SK-N-SH (cell line): ENCODE results near the gene TGFA. TPM values are rescaled to one million over a fixed set of nuclear protein-coding genes. Genes with fewer than 3 reads are reported as not detected.

Experiments used
- CTCF ChIA-PET: fragments of 300-600, 350-600 bp; formaldehyde crosslinking; extraction: SDS; loops from one replicate; lab custom pipeline; 2021; lab: Yijun Ruan, JAX
- POLR2A ChIA-PET: fragments of 350-600 bp; sonication (Branson Sonifier 250); formaldehyde crosslinking; extraction: SDS; loops from one replicate; lab custom pipeline; 2020; ENCODE audit warnings: antibody characterized with exemption, inconsistent platforms; lab: Yijun Ruan, JAX
- DNase-seq: peaks from one replicate; pipeline ENCODE4 v3.0.0; 2012
- H2AFZ ChIP-seq: fragments of 200-600 bp; sonication (generic); 2 replicates; pipeline ENCODE4 v1.8.1; 2016; ENCODE audit warnings: antibody characterized with exemption, mild to moderate bottlenecking, low read depth
- H3F3A ChIP-seq: fragments of 200-600 bp; sonication (generic); replicated peaks from 2 replicates; pipeline ENCODE3; 2016; ENCODE audit warnings: antibody characterized with exemption, mild to moderate bottlenecking; ENCODE audit not compliant: insufficient read depth
- H3K27ac ChIP-seq, 2 experiments: fragments of 200-500 bp in 1 of 2; fragments of 200-600 bp in 1 of 2; sonication (Bioruptor generic) in 1 of 2; sonication (generic), shearing (Covaris generic) in 1 of 2; 2 replicates each; pipeline versions ENCODE4 v1.5.1 to v1.6.1; 2014 to 2016; ENCODE audit warnings: low read depth in 2 of 2, inconsistent platforms in 1 of 2, low read length in 1 of 2, mild to moderate bottlenecking in 1 of 2, mixed read lengths in 1 of 2
- H3K27me3 ChIP-seq: fragments of 200-600 bp; sonication (generic), shearing (Covaris generic); 2 replicates; pipeline ENCODE4 v1.6.1; 2016; ENCODE audit warnings: mixed run types; ENCODE audit not compliant: insufficient read depth
- H3K36me3 ChIP-seq, 2 experiments: fragments of 200-500 bp in 1 of 2; fragments of 200-600 bp in 1 of 2; sonication (Bioruptor generic) in 1 of 2; sonication (generic) in 1 of 2; replicated peaks in 1 of 2; 2 replicates each; pipeline versions ENCODE3 to v1.5.1; 2014 to 2016; ENCODE audit warnings: low read length in 1 of 2, mild to moderate bottlenecking in 1 of 2; ENCODE audit not compliant: insufficient read depth in 2 of 2, control insufficient read depth in 1 of 2
- H3K4me1 ChIP-seq, 2 experiments: fragments of 200-500 bp in 1 of 2; fragments of 200-600 bp in 1 of 2; sonication (Bioruptor generic) in 1 of 2; sonication (generic), shearing (Covaris generic) in 1 of 2; 2 replicates each; pipeline versions ENCODE4 v1.5.1 to v1.6.1; 2014 to 2016; ENCODE audit warnings: low read depth in 1 of 2, low read length in 1 of 2, mixed run types in 1 of 2; ENCODE audit not compliant: insufficient read depth in 2 of 2, control insufficient read depth in 1 of 2
- H3K4me2 ChIP-seq: fragments of 200-600 bp; sonication (generic), shearing (Covaris generic); 2 replicates; pipeline ENCODE4 v1.6.1; 2017; ENCODE audit warnings: mixed run types
- H3K4me3 ChIP-seq, 2 experiments: fragments of 200-500 bp in 1 of 2; fragments of 200-600 bp in 1 of 2; sonication (Bioruptor generic) in 1 of 2; sonication (generic), shearing (Covaris generic) in 1 of 2; 2 replicates each; pipeline versions ENCODE4 v1.5.1 to v1.8.1; 2014 to 2016; ENCODE audit warnings: low read depth in 2 of 2, inconsistent platforms in 1 of 2, low read length in 1 of 2, mild to moderate bottlenecking in 1 of 2, mixed read lengths in 1 of 2, moderate library complexity in 1 of 2
- H3K79me2 ChIP-seq: fragments of 200-600 bp; sonication (generic); 2 replicates; pipeline ENCODE4 v1.8.1; 2017; ENCODE audit warnings: mild to moderate bottlenecking; ENCODE audit not compliant: insufficient read depth
- H3K9ac ChIP-seq: fragments of 200-600 bp; sonication (generic); 2 replicates; pipeline ENCODE4 v1.6.1; 2017; ENCODE audit warnings: mixed run types
- H3K9me2 ChIP-seq: fragments of 200-600 bp; sonication (generic); 2 replicates; pipeline ENCODE4 v1.6.1; 2017; ENCODE audit warnings: mixed run types
- H3K9me3 ChIP-seq: fragments of 200-600 bp; sonication (generic); 2 replicates; pipeline ENCODE4 v1.6.1; 2017; ENCODE audit warnings: mixed run types, mild to moderate bottlenecking, moderate library complexity
- H4K20me1 ChIP-seq: fragments of 200-600 bp; sonication (generic); 2 replicates; pipeline ENCODE4 v1.6.1; 2017; ENCODE audit warnings: mild to moderate bottlenecking, mixed run types; ENCODE audit not compliant: insufficient read depth
- FOXJ3 ChIP-seq: sonication (generic); formaldehyde crosslinking; IDR thresholded peaks from 2 replicates; pipeline ENCODE4 v1.5.1; 2020; ENCODE audit warnings: mild to moderate bottlenecking, missing genetic modification reagents
- FOXM1 ChIP-seq: IDR thresholded peaks from 2 replicates; pipeline ENCODE4 v1.4.0; 2012; ENCODE audit warnings: low read depth, mild to moderate bottlenecking
- GATA2 ChIP-seq: sonication (generic); formaldehyde crosslinking; IDR thresholded peaks from 2 replicates; pipeline ENCODE4 v1.5.0; 2020; ENCODE audit warnings: mild to moderate bottlenecking, missing genetic modification reagents
- MEF2A ChIP-seq: IDR thresholded peaks from 2 replicates; pipeline ENCODE4 v1.4.0; 2012; ENCODE audit warnings: low read depth, borderline replicate concordance
- MXI1 ChIP-seq: IDR thresholded peaks from 2 replicates; pipeline ENCODE4 v1.6.1; 2012; ENCODE audit warnings: mild to moderate bottlenecking, low read depth, low read length, improper control_type of control experiment
- POLR2AphosphoS5 ChIP-seq: IDR thresholded peaks from 2 replicates; pipeline ENCODE4 v1.6.1; 2012; ENCODE audit warnings: low read depth, low read length
- RAD21 ChIP-seq: IDR thresholded peaks from 2 replicates; pipeline ENCODE4 v1.6.1; 2012; ENCODE audit warnings: mild to moderate bottlenecking, low read length
- REST ChIP-seq: IDR thresholded peaks from 2 replicates; pipeline ENCODE4 v1.6.1; 2012; ENCODE audit warnings: mild to moderate bottlenecking, low read depth, low read length, moderate library complexity
- RFX5 ChIP-seq: IDR thresholded peaks from 2 replicates; pipeline ENCODE4 v1.6.1; 2012; ENCODE audit warnings: mild to moderate bottlenecking, improper control_type of control experiment, low read length
- SIN3A ChIP-seq: IDR thresholded peaks from 2 replicates; pipeline ENCODE4 v1.6.1; 2012; ENCODE audit warnings: low read depth, mild to moderate bottlenecking, low read length, moderate library complexity, borderline replicate concordance
- SMC3 ChIP-seq: IDR thresholded peaks from 2 replicates; pipeline ENCODE4 v1.6.1; 2012; ENCODE audit warnings: low read depth, low read length, improper control_type of control experiment
- TEAD4 ChIP-seq: IDR thresholded peaks from 2 replicates; pipeline ENCODE4 v1.4.0; 2012; ENCODE audit warnings: mild to moderate bottlenecking, borderline replicate concordance; ENCODE audit not compliant: insufficient read depth
- ZBTB33 ChIP-seq: IDR thresholded peaks from 2 replicates; pipeline ENCODE4 v1.4.0; 2012; ENCODE audit warnings: low read depth, borderline replicate concordance
- WGBS: methylation state at CpG from one replicate; pipeline ENCODE4 v1.1.6; 2017; ENCODE audit warnings: low lambda C conversion rate; 5-methylcytosine and 5-hydroxymethylcytosine counted together
- polyA plus RNA-seq, 3 experiments: library from polyadenylated mRNA; depleted of rRNA; stranded (reverse); fragments of >200 nt; gene quantifications; 2 replicates each; pipeline ENCODE4 v1.2.3, GENCODE V29; 2012
- TF ChIP-seq, protein P1 (sequence below): IDR thresholded peaks from 2 replicates; pipeline ENCODE4; 2012
- TF ChIP-seq, protein P2 (sequence below): fragments of 150-350 bp; IDR thresholded peaks from 2 replicates; pipeline ENCODE4 v1.6.1; 2016; ENCODE audit warnings: mild to moderate bottlenecking, low read depth, low read length

Gene TGFA
- polyA plus RNA-seq, 1 of the 3 experiments (the other 2 are of a cell fraction) = not detected

GRCh38 chr2:70420740-70421139 lies 132.9 kb downstream of the TGFA start:
- H2AFZ ChIP-seq = no peak overlapping the region
- ChIA-PET POLR2A (no interaction called here), CTCF (no interaction called here)
- no peaks in the 10 kb centered on the region; the same call in 1 of the 2 replicates for H3K27me3 ChIP-seq
- DNase-seq = no peak
- no peak overlapping the region for H3K4me3 ChIP-seq
- no peaks in the 10 kb centered on the region for H3F3A ChIP-seq
- H3K4me1 ChIP-seq = no peaks in the 10 kb centered on the region
- H3K9me2 ChIP-seq = no peaks in the 10 kb centered on the region
- no peak overlapping the region for H3K27ac ChIP-seq
- no peaks in the 10 kb centered on the region for H3K79me2 ChIP-seq
- no peaks in the 10 kb centered on the region for H3K36me3 ChIP-seq
- no peak overlapping the region for H3K9ac ChIP-seq
- no peaks in the 10 kb centered on the region for H4K20me1 ChIP-seq
- no peak overlapping the region for H3K4me2 ChIP-seq
- 34% methylated on average over 8 of the region's 8 CpGs for WGBS
- no peak for TF ChIP-seq RAD21
- TF ChIP-seq, protein P1, sequence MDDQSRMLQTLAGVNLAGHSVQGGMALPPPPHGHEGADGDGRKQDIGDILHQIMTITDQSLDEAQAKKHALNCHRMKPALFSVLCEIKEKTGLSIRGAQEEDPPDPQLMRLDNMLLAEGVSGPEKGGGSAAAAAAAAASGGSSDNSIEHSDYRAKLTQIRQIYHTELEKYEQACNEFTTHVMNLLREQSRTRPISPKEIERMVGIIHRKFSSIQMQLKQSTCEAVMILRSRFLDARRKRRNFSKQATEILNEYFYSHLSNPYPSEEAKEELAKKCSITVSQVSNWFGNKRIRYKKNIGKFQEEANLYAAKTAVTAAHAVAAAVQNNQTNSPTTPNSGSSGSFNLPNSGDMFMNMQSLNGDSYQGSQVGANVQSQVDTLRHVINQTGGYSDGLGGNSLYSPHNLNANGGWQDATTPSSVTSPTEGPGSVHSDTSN = no peak
- no peak for TF ChIP-seq RFX5
- TF ChIP-seq FOXM1 = no peak
- TF ChIP-seq SMC3 = no peak
- no peak for TF ChIP-seq REST
- no peak for TF ChIP-seq FOXJ3
- TF ChIP-seq SIN3A = no peak
- TF ChIP-seq, protein P2, sequence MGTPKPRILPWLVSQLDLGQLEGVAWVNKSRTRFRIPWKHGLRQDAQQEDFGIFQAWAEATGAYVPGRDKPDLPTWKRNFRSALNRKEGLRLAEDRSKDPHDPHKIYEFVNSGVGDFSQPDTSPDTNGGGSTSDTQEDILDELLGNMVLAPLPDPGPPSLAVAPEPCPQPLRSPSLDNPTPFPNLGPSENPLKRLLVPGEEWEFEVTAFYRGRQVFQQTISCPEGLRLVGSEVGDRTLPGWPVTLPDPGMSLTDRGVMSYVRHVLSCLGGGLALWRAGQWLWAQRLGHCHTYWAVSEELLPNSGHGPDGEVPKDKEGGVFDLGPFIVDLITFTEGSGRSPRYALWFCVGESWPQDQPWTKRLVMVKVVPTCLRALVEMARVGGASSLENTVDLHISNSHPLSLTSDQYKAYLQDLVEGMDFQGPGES = no peak
- no peak for TF ChIP-seq TEAD4
- TF ChIP-seq MEF2A = no peak
- TF ChIP-seq MXI1 = no peak
- no peak for TF ChIP-seq POLR2AphosphoS5
- TF ChIP-seq GATA2 = no peak
- no peak for TF ChIP-seq ZBTB33
- no peaks in the 10 kb centered on the region for H3K9me3 ChIP-seq
